Heart right ventricle (tissue), 16 donors: Measurements from ENCODE around the gene FRK. TPM values are rescaled to one million over a fixed set of nuclear protein-coding genes. Genes with fewer than 3 reads are reported as not detected.

Source experiments
- ATAC-seq, 8 donors: fragments of 200-7000 bp; cut with Tn5 transposase; one replicate each; pipeline ENCODE4 v1.9.1; 2020; ENCODE audit warnings: mild to moderate bottlenecking in 8 of 8, moderate library complexity in 8 of 8, moderate number of reproducible peaks in 1 of 8
- DNase-seq, 2 donors: peaks; one replicate each; pipeline ENCODE4 v3.0.0-alpha.2; 2020
- H3K27ac ChIP-seq, 10 donors: fragments of 200-600 bp; sonication (generic) in 2 of 10; one replicate each; pipeline versions ENCODE4 v1.5.0 to v1.8.0; 2020 to 2022; ENCODE audit warnings: mild to moderate bottlenecking in 3 of 10
- H3K27me3 ChIP-seq, 7 donors: fragments of 200-600 bp; one replicate each; pipeline ENCODE4 v1.8.0; 2021 to 2022; ENCODE audit warnings: mild to moderate bottlenecking in 2 of 7
- H3K36me3 ChIP-seq, 9 donors: fragments of 200-600 bp; sonication (generic) in 1 of 9; one replicate each; pipeline versions ENCODE4 v1.5.0 to v1.8.0; 2020 to 2022; ENCODE audit warnings: mild to moderate bottlenecking in 2 of 9
- H3K4me1 ChIP-seq, 9 donors: fragments of 200-600 bp; sonication (generic) in 1 of 9; one replicate each; pipeline versions ENCODE4 v1.5.0 to v1.8.0; 2020 to 2022; ENCODE audit warnings: mild to moderate bottlenecking in 4 of 9
- H3K4me3 ChIP-seq, 10 donors: fragments of 200-600 bp; sonication (generic) in 2 of 10; one replicate each; pipeline versions ENCODE4 v1.5.0 to v1.8.0; 2020 to 2022; ENCODE audit warnings: mild to moderate bottlenecking in 7 of 10, moderate library complexity in 2 of 10
- H3K9me3 ChIP-seq, 11 donors: fragments of 200-600 bp in 10 of 11; sonication (generic) in 2 of 11; one replicate each; pipeline versions ENCODE4 v1.5.0 to v1.8.0; 2013 to 2022; ENCODE audit warnings: mild to moderate bottlenecking in 2 of 11, control low read depth in 1 of 11, moderate library complexity in 1 of 11
- WGBS, 2 donors: extraction: QIAGEN DNeasy Blood & Tissue Kit; methylation state at CpG; one replicate each; pipeline ENCODE4 v1.1.7; 2013; ENCODE audit warnings: inconsistent platforms in 1 of 2; 5-methylcytosine and 5-hydroxymethylcytosine counted together
- intact Hi-C, 10 donors: fragments of 100-400 bp; cut with DNase I; formaldehyde crosslinking; loops; one replicate each; pipeline versions ENCODE4 v1.11.1 to v1.14.2; 2022
- polyA plus RNA-seq, 2 donors: library from polyadenylated mRNA; stranded (reverse); fragments of 200-250 nt; gene quantifications; one replicate each; pipeline ENCODE4 v1.2.3, GENCODE V29; 2013
- total RNA-seq, 10 donors: library from RNA; stranded (reverse); fragmentation: NEBNext Ultra II Directional in 3 of 10; extraction: Animal tissue kit (Norgen Biotek cat#: 25700) in 3 of 10; gene quantifications; one replicate each; pipeline versions ENCODE4 v1.2.1 to v1.2.4, GENCODE V29; 2021 to 2023
- TF ChIP-seq, protein P1 (sequence below), 9 donors: fragments of 200-600 bp; sonication (generic) in 2 of 9; IDR thresholded peaks; one replicate each; pipeline versions ENCODE4 v1.5.0 to v1.8.0; 2021 to 2022; ENCODE audit warnings: antibody characterized with exemption in 9 of 9, mild to moderate bottlenecking in 5 of 9, moderate library complexity in 1 of 9
- donor health status: Arrhythmogenic right ventricular cardiomyopathy.
- donor health status: ischemic (EF 13 %, LVEDD 7.1; RV severe dilation, severe dysfunction).
- donor health status: healthy with polysubstance abuse.
- donor health status: DM: no; HTN: yes; CAD: no.
- donor health status: DM: no; HTN: no; CAD: no.
- donor health status: ischemic (EF 25% LVEDD 6.9; RV normal size, moderate dysfunction).
- donor health status: ischemic (EF 25% LVEDD 5.7; RV mildly dilated, moderate dysfunction).
- donor health status: healthy.
- donor health status: DM: yes; HTN: yes; CAD: no.
- donor health status: Ischemic cardiomyopathy.
- donor health status: ischemic (EF 35%, LVEDD 5.7; RV mildly dilated, moderate dysfunction).
- donor health status: nonischemic (EF 11% LVEDD 7.7; RV severe dilation, severe dysfunction).
- donor health status: DM: yes; HTN: yes; CAD: no.
- donor health status: PGD.
- donor health status: ischemic (EF 29% LVEDD 5.4; RV normal size, mild dysfunction).
- donor health status: nonischemic (EF 23%, LVEDD 6.1; RV moderate dilation, normal function).

The FRK gene
- total and polyA plus RNA-seq, 12 donors = 0.61 to 10.6 (median 6.6) TPM

DNA sequence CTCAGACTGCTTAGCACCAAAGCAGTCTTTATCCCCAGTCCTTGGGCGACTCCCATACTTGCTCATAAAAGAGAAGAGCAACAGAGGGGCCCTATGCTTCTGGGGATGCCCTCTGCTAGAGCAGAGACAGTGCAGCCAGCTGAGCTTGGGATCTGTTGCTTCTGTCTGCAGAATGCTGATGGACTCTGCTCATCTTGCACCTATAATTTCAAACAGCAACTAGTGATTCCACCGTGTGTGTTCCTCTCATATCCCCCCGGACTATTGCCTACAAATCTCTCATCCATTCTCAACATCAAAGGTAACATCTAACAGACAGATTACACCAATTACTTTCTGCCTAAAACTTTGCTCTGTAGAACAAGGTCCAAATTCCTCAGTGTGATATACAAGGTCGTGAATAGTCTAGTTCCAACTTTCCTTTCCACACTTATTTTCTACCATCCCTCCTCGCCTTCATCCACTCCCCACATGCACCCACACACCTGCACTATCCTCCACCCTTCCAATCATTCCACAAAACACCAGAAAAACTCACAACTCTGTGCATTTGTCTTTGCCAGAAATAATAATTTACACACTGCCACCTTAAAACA, 62.6 kb downstream of the FRK start:
- Histone ChIP-seq H3K4me3 (no peak overlapping the region), H3K27me3 (no peaks in the 10 kb centered on the region), H3K36me3 (peaks cover 0 to 14% (median 0%) of the 10 kb centered on the region in 9 donors), H3K27ac (no peak overlapping the region), H3K9me3 (no peaks in the 10 kb centered on the region), H3K4me1 (no peaks in the 10 kb centered on the region)
- WGBS, 2 donors = 77 to 86% methylated on average over 5 of the region's 5 CpGs
- ATAC-seq = peak in 1 of 8 donors; percentile 31
- intact Hi-C loops = no loop called here
- no peak for DNase-seq
- TF ChIP-seq, protein P1, sequence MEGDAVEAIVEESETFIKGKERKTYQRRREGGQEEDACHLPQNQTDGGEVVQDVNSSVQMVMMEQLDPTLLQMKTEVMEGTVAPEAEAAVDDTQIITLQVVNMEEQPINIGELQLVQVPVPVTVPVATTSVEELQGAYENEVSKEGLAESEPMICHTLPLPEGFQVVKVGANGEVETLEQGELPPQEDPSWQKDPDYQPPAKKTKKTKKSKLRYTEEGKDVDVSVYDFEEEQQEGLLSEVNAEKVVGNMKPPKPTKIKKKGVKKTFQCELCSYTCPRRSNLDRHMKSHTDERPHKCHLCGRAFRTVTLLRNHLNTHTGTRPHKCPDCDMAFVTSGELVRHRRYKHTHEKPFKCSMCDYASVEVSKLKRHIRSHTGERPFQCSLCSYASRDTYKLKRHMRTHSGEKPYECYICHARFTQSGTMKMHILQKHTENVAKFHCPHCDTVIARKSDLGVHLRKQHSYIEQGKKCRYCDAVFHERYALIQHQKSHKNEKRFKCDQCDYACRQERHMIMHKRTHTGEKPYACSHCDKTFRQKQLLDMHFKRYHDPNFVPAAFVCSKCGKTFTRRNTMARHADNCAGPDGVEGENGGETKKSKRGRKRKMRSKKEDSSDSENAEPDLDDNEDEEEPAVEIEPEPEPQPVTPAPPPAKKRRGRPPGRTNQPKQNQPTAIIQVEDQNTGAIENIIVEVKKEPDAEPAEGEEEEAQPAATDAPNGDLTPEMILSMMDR (IDR thresholded peaks at IDR 0.05) = no peak

DNA sequence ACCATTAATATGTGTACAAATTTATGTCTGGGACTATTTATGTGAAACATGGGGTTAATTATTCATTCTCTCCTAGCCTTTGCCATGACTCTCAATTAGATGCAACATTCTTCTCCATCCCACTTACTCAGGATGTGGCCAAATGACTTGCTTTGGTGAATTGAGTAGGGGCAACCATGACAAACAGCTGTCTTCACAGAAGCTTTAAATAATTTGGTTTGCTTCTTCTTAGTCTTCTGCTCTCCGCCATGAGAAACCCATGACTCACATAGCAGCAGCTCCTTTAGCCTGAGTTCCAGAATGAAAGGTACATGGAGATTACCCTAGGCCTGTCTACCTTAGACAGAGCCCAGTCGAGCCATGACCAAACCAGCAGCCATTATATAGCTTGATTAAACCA, 74.7 kb downstream of the FRK start:
- ATAC-seq (no peak), DNase-seq (no peak)
- TF ChIP-seq, protein P1 (IDR thresholded peaks at IDR 0.05) = no peak
- Histone ChIP-seq H3K27me3 (no peaks in the 10 kb centered on the region), H3K36me3 (no peaks in the 10 kb centered on the region), H3K4me1 (no peaks in the 10 kb centered on the region), H3K4me3 (no peak overlapping the region), H3K9me3 (peaks cover 0 to 8% (median 0%) of the 10 kb centered on the region in 11 donors), H3K27ac (no peak overlapping the region)
- 81 to 87% methylated on average over 2 of the region's 2 CpGs for WGBS, 2 donors
- intact Hi-C loops = no loop called here

DNA sequence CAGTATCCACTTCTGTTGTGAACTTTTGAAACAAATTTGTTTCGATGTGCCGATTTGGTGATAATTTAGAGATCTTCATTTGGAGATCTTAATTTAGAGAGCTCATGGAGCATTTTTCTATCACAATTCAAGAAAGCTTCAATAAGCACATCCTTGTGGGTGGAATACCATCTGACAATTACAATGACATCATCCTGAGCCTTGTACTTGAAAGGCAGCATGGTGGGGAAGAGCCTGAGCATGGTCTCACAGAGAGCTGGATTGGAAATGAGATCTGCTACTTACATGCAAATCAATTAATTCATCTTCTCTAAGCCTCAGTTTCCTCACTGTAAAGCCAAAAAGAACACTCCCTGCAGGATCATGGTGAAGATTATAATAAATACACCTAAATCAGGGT, 75.9 kb downstream of the FRK start:
- DNase-seq (no peak), ATAC-seq (no peak)
- TF ChIP-seq, protein P1 (IDR thresholded peaks at IDR 0.05) = no peak
- H3K27ac ChIP-seq = no peak overlapping the region
- no peaks in the 10 kb centered on the region for H3K4me1 ChIP-seq
- no peak overlapping the region for H3K4me3 ChIP-seq
- no peaks in the 10 kb centered on the region for H3K9me3 ChIP-seq
- H3K27me3 ChIP-seq = no peaks in the 10 kb centered on the region
- 72 to 95% methylated on average over 2 of the region's 2 CpGs for WGBS, 2 donors
- no peaks in the 10 kb centered on the region for H3K36me3 ChIP-seq
- intact Hi-C loops = no loop called here

DNA sequence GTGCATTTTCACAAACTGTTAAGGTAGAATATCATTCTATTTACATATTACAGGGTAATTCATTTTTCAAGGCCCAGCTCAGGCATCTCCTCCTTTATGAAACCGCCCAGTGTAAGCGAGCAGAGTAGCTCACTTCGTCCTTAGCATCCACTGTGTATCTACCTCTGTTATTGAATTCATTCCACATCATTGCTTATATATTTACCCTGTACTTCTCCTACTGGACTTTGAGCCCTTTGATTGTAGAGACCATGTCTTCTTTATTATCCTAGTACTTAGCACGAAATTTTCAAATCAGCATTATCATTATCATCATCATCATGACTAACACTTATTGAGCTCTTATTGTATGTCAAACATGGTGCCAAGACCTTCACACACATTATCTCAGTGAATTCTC, 76.7 kb downstream of the FRK start:
- no peaks in the 10 kb centered on the region for H3K36me3 ChIP-seq
- no peak overlapping the region for H3K4me3 ChIP-seq
- TF ChIP-seq, protein P1 (IDR thresholded peaks at IDR 0.05) = no peak
- H3K4me1 ChIP-seq = no peaks in the 10 kb centered on the region
- no peaks in the 10 kb centered on the region for H3K27me3 ChIP-seq
- ATAC-seq (no peak), DNase-seq (no peak)
- WGBS, 2 donors = 76 to 86% methylated on average over 4 of the region's 4 CpGs
- no peaks in the 10 kb centered on the region for H3K9me3 ChIP-seq
- no peak overlapping the region for H3K27ac ChIP-seq
- intact Hi-C loops = no loop called here
